ENCODE measurements around the gene TOLLIP. TPM values are rescaled to one million over a fixed set of nuclear protein-coding genes. Genes with fewer than 3 reads are reported as not detected.

Gene TOLLIP
- total RNA-seq, 1 experiment from 2014 or later = 32.3 TPM

DNA sequence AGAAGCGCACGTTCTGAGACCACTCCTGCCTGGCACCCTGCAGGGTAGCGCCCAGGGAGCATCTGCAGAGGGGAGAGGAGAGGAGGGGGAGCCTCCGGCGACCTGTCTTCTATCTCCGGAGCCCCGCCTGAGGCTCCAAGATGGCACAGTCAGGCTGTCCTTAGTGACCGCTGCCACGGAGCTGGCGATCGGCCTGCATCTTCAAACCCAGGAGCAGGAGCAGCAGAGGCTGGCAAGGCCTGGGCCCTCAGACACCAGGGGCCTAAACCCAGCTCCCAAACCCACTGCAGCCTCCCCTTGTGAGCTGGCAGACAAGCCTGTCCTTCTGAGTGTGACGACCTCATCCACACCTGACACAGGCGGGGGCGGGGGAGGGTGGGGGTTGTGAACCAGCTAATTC is 34.9 kb downstream of the TOLLIP start:
- WGBS (ENCODE audit: extremely low coverage, insufficient read length, low lambda C conversion rate) = no CpG with 5 or more reads among the region's 14 CpGs

More for the DNA sequence above, 34.9 kb downstream of the TOLLIP start:
- Histone ChIP-seq H3K27me3 (ENCODE audit: insufficient read depth, low read length) (no peaks in the 10 kb centered on the region), H3K23ac (ENCODE audit: insufficient read length, low read depth, low read length) (no peak overlapping the region), H3K23me2 (ENCODE audit: insufficient read length, low read depth, low read length, poor library complexity, severe bottlenecking) (no peaks in the 10 kb centered on the region), H4K8ac (replicated peaks; ENCODE audit: insufficient read length, low read depth, low read length) (no peak overlapping the region), H3K4me2 (ENCODE audit: insufficient read depth, insufficient read length, low read length) (no peak overlapping the region), H3K79me1 (ENCODE audit: insufficient read depth, low read depth, low read length, poor library complexity, severe bottlenecking) (no peaks in the 10 kb centered on the region), H2BK120ac (ENCODE audit: low read depth, low read length, poor library complexity, severe bottlenecking) (no peak overlapping the region), H2BK15ac (ENCODE audit: low read depth, low read length) (no peak overlapping the region), H2BK12ac (ENCODE audit: insufficient read length, low read depth, low read length) (no peak overlapping the region), H3K14ac (ENCODE audit: insufficient read depth, low read length) (no peak overlapping the region), H4K91ac (ENCODE audit: insufficient read length, low read depth, low read length) (no peak overlapping the region), H2BK20ac (ENCODE audit: low read depth, low read length, poor library complexity, severe bottlenecking) (no peak overlapping the region), H4K5ac (ENCODE audit: insufficient read length, low read depth, low read length) (no peak overlapping the region), H2BK5ac (ENCODE audit: insufficient read length, low read length) (no peak overlapping the region), H3K4ac (ENCODE audit: low read depth, low read length) (no peak overlapping the region), H3K9me3 (ENCODE audit: control insufficient read depth, low read depth, low read length) (no peaks in the 10 kb centered on the region), H3K27ac (ENCODE audit: insufficient read length, low read depth, low read length) (no peak overlapping the region), H4K20me1 (ENCODE audit: control insufficient read depth, insufficient read depth, insufficient read length) (no peaks in the 10 kb centered on the region), H3K56ac (ENCODE audit: insufficient read length, low read depth, low read length) (no peak overlapping the region), H2AK5ac (ENCODE audit: insufficient read length, low read length) (no peak overlapping the region), H3K79me2 (ENCODE audit: insufficient read depth, low read length) (no peaks in the 10 kb centered on the region), H2AFZ (ENCODE audit: low read length) (no peak overlapping the region), H3T11ph (ENCODE audit: low read length) (no peak overlapping the region), H3K4me1 (ENCODE audit: insufficient read depth, low read length) (no peaks in the 10 kb centered on the region), H3K9ac (ENCODE audit: extremely low read depth, insufficient read length, low read length) (no peak overlapping the region), H3K18ac (ENCODE audit: insufficient read length, low read depth, low read length) (no peak overlapping the region)
- DNase-seq = no peak
- H3K27me3 Mint-ChIP-seq (ENCODE audit: low read depth) = no peaks in the 10 kb centered on the region
- no peak overlapping the region for H3K4me3 Mint-ChIP-seq
- H3K36me3 Mint-ChIP-seq (ENCODE audit: insufficient read depth in 1 of 3, low read depth in 3 of 3) = peaks cover 3 to 34% (median 22%) of the 10 kb centered on the region in 3 experiments; a peak in 6 of 7 replicates
- no peak for TF ChIP-seq CTCF (conservative IDR thresholded peaks at IDR 0.05)
- peaks cover 2 to 3% of the 10 kb centered on the region in 2 experiments; a peak in 2 of 4 replicates for H3K4me1 Mint-ChIP-seq
- no peak overlapping the region for H3K27ac Mint-ChIP-seq
- no peaks in the 10 kb centered on the region for H3K9me3 Mint-ChIP-seq

Measured in H9 (cell line).